DND-41 (cell line): ENCODE results near the gene COL25A1.

ENCODE experiments used
- ATAC-seq: fragments of 200-7000 bp; cut with Tn5 transposase; 3 replicates; pipeline ENCODE4 v1.9.1; 2021; ENCODE audit warnings: low read depth; ENCODE audit not compliant: insufficient read depth
- DNase-seq: peaks from one replicate; pipeline ENCODE4 v3.0.0-alpha.2; 2020
- H2AFZ ChIP-seq: 2 replicates; pipeline ENCODE4 v1.6.0; 2012; ENCODE audit warnings: low read depth, low read length
- H3K27ac ChIP-seq: 2 replicates; pipeline ENCODE4 v1.5.1; 2012; ENCODE audit warnings: low read length, inconsistent platforms
- H3K27me3 ChIP-seq: fragments of 200-600 bp; sonication (generic); 2 replicates; pipeline ENCODE4 v1.6.0; 2012; ENCODE audit warnings: low read length, mild to moderate bottlenecking, inconsistent platforms; ENCODE audit not compliant: insufficient read depth, poor library complexity
- H3K36me3 ChIP-seq: 2 replicates; pipeline ENCODE4 v1.5.1; 2012; ENCODE audit warnings: low read length, inconsistent platforms; ENCODE audit not compliant: insufficient read depth
- H3K4me1 ChIP-seq: 2 replicates; pipeline ENCODE4 v1.5.1; 2012; ENCODE audit warnings: mild to moderate bottlenecking, low read length; ENCODE audit not compliant: insufficient read depth
- H3K4me2 ChIP-seq: 2 replicates; pipeline ENCODE4 v1.6.0; 2012; ENCODE audit warnings: mild to moderate bottlenecking, moderate library complexity, low read length, inconsistent platforms; ENCODE audit not compliant: insufficient read depth
- H3K4me3 ChIP-seq, 2 experiments: fragments of 200-600 bp in 1 of 2; shearing (Covaris generic) in 1 of 2; 2 replicates each; pipeline ENCODE4 v1.5.1; 2012 to 2016; ENCODE audit warnings: inconsistent platforms in 2 of 2, low read length in 2 of 2, mild to moderate bottlenecking in 2 of 2, low read depth in 1 of 2, moderate library complexity in 1 of 2
- H3K79me2 ChIP-seq: 2 replicates; pipeline ENCODE4 v1.6.0; 2012; ENCODE audit warnings: low read length, inconsistent platforms; ENCODE audit not compliant: insufficient read depth
- H3K9ac ChIP-seq: 2 replicates; pipeline ENCODE4 v1.6.0; 2012; ENCODE audit warnings: low read depth, mild to moderate bottlenecking, inconsistent platforms, low read length, moderate library complexity
- H3K9me3 ChIP-seq: 2 replicates; pipeline ENCODE4 v1.5.1; 2012; ENCODE audit warnings: low read length, moderate library complexity, mild to moderate bottlenecking, inconsistent platforms; ENCODE audit not compliant: insufficient read depth, severe bottlenecking
- H4K20me1 ChIP-seq: 2 replicates; pipeline ENCODE4 v1.6.0; 2012; ENCODE audit warnings: low read length; ENCODE audit not compliant: insufficient read depth
- CTCF ChIP-seq: IDR thresholded peaks from 2 replicates; pipeline ENCODE4 v1.5.1; 2012; ENCODE audit warnings: borderline replicate concordance, low read length, moderate library complexity, mild to moderate bottlenecking; ENCODE audit not compliant: poor library complexity, severe bottlenecking; ENCODE audit errors: extremely low read depth
- EZH2 ChIP-seq: IDR thresholded peaks from 3 replicates; pipeline ENCODE4 v1.6.1; 2012; ENCODE audit warnings: borderline replicate concordance, low read depth, mild to moderate bottlenecking, moderate library complexity, low read length, inconsistent platforms; ENCODE audit not compliant: severe bottlenecking

COL25A1 gene

DNA sequence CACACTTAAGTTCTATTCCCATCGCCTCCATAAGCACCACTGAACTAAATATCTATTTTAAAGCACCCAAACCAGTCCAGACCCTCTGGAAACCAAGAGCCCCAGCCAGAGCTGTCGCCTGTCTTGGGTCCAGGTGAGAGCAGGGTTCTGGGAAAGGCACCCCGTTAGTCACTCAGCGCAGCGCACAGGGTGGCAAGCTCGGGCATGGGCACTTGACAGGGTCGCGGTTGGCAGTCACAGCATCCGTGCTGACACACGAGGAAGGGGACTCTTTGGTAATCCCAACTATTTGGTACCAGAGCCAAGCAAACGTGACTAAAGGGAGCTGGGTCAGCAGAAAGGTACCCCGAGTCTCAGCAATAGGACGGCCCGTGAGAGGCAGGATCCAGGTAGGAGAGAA, 515.4 kb downstream of the COL25A1 start:
- no peaks in the 10 kb centered on the region for H4K20me1 ChIP-seq
- H3K27me3 ChIP-seq = no peaks in the 10 kb centered on the region
- no peak for ATAC-seq
- no peaks in the 10 kb centered on the region for H3K9me3 ChIP-seq
- no peak overlapping the region for H3K4me3 ChIP-seq
- H3K9ac ChIP-seq = no peak overlapping the region
- DNase-seq = no peak
- no peak for TF ChIP-seq CTCF
- TF ChIP-seq EZH2 = no peak
- H3K27ac ChIP-seq = no peak overlapping the region
- no peaks in the 10 kb centered on the region for H3K4me1 ChIP-seq
- H3K79me2 ChIP-seq = no peaks in the 10 kb centered on the region
- H2AFZ ChIP-seq = no peak overlapping the region
- no peak overlapping the region for H3K4me2 ChIP-seq
- no peaks in the 10 kb centered on the region for H3K36me3 ChIP-seq

GRCh38 chr4:108786351-108786750, 516.1 kb downstream of the COL25A1 start:
- ATAC-seq = no peak
- no peak overlapping the region for H2AFZ ChIP-seq

DNA sequence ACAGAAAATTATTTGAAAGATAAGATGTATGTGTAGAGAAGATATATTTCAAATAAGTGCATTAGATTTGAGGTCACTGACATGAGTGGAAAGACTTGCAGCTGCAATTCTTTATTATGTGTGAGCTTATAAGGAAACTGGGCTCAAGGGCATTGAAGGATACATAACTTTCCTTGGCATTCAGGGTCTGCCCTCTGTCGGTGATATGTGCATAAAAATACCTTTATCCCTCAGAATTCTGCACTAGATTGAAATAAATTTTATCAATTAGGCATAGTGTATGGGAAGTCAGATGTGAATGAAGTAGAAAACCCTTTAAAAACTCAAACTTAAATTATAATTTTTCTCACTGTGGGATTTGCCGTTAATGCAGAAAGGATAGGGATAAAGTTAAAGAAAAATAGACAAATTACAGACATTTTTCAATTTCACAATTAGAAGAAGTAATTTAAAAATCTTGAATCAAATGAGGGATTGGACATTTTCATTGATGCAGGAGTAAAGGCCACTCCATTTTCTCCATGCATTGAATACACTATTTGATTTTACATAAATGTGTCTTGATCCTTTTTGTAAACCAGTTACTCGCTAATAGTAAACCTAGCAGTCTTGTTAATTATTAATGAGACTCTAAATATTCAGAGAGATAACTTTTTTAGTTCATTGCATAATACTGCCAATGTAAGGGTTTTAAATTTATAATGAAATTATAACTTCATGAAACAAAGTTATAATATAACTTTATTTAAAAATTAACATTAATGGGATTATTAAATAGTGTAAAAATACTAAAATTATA, 518.6 kb downstream of the COL25A1 start:
- Histone ChIP-seq H3K4me1 (no peaks in the 10 kb centered on the region), H3K27me3 (no peaks in the 10 kb centered on the region), H3K4me2 (no peak overlapping the region), H4K20me1 (no peaks in the 10 kb centered on the region), H3K36me3 (no peaks in the 10 kb centered on the region), H3K9me3 (no peaks in the 10 kb centered on the region), H3K4me3 (no peak overlapping the region), H3K9ac (no peak overlapping the region), H3K79me2 (no peaks in the 10 kb centered on the region), H2AFZ (no peak overlapping the region), H3K27ac (no peak overlapping the region)
- ATAC-seq (peak; percentile 42; the same call in 1 of the 3 replicates), DNase-seq (no peak)
- peak; percentile 25 for TF ChIP-seq CTCF
- TF ChIP-seq EZH2 = no peak

More at GRCh38 chr4:108786351-108786750, 516.1 kb downstream of the COL25A1 start:
- no peaks in the 10 kb centered on the region for H3K27me3 ChIP-seq
- H3K9ac ChIP-seq = no peak overlapping the region
- H3K4me3 ChIP-seq = no peak overlapping the region
- no peaks in the 10 kb centered on the region for H3K4me1 ChIP-seq
- no peaks in the 10 kb centered on the region for H3K79me2 ChIP-seq
- no peak for TF ChIP-seq CTCF
- TF ChIP-seq EZH2 = no peak
- no peaks in the 10 kb centered on the region for H3K9me3 ChIP-seq
- DNase-seq = no peak
- no peak overlapping the region for H3K4me2 ChIP-seq
- H4K20me1 ChIP-seq = no peaks in the 10 kb centered on the region
- H3K36me3 ChIP-seq = no peaks in the 10 kb centered on the region
- no peak overlapping the region for H3K27ac ChIP-seq
